K562 (cell line): ENCODE results near the gene HES4. TPM values are rescaled to one million over a fixed set of nuclear protein-coding genes. Genes with fewer than 3 reads are reported as not detected.

Experiments
- ATAC-seq: fragments of 200-7000 bp; cut with Tn5 transposase; 3 replicates; pipeline ENCODE4 v1.9.1; 2020; ENCODE audit warnings: moderate library complexity
- BruUV-seq: library from RNA; stranded (reverse); fragments of 400-500 nt; replicated peaks from 2 replicates; lab custom pipeline; 2021; lab: Mats Ljungman, UMichigan
- CTCF ChIA-PET: fragments of 300-600 bp; formaldehyde crosslinking; extraction: SDS; loops from one replicate; lab custom pipeline; 2021; ENCODE audit warnings: low intra/inter-chr PET ratio; lab: Yijun Ruan, JAX
- POLR2A ChIA-PET: fragments of 300-600, 350-650 bp; sonication (Branson Sonifier 250); formaldehyde crosslinking; extraction: SDS; loops from one replicate; lab custom pipeline; 2021; ENCODE audit warnings: antibody characterized with exemption, inconsistent platforms; lab: Yijun Ruan, JAX
- DNase-seq, 4 experiments: peaks; one replicate each; pipeline versions ENCODE4 v3.0.0 to v3.0.0-alpha.2; 2011 to 2018; ENCODE audit warnings: low spot score in 3 of 4, mixed read lengths in 3 of 4; ENCODE audit errors: extremely low read depth in 1 of 4
- FAIRE-seq: peaks from 2 replicates; lab custom pipeline; 2011; peaks lifted over from hg19 to GRCh38; lab: Jason Lieb, UNC
- H2AFZ ChIP-seq: 2 replicates; pipeline ENCODE4 v1.6.0; 2011; ENCODE audit warnings: low read depth, low read length, control low read depth, inconsistent platforms
- H3K27ac ChIP-seq: fragments of 200-600 bp; 3 replicates; pipeline ENCODE4 v1.8.0; 2011; ENCODE audit warnings: low read depth, mild to moderate bottlenecking, control low read depth, inconsistent platforms, low read length, moderate library complexity, mixed read lengths; ENCODE audit errors: extremely low read depth
- H3K27me3 ChIP-seq, 2 experiments: fragments of 300-600 bp in 1 of 2; 2 replicates in 1 of 2; 3 replicates in 1 of 2; pipeline versions ENCODE4 v1.6.0 to v1.8.0; 2011; ENCODE audit warnings: inconsistent platforms in 2 of 2, low read length in 2 of 2, mild to moderate bottlenecking in 1 of 2, mixed read lengths in 1 of 2, moderate library complexity in 1 of 2; ENCODE audit not compliant: control insufficient read depth in 2 of 2, insufficient read depth in 2 of 2
- H3K36me3 ChIP-seq: fragments of 300-600 bp; 3 replicates; pipeline ENCODE4 v1.8.0; 2011; ENCODE audit warnings: mild to moderate bottlenecking, low read length, inconsistent platforms; ENCODE audit not compliant: control insufficient read depth, insufficient read depth
- H3K4me1 ChIP-seq, 2 experiments: fragments of 200-600 bp in 1 of 2; replicated peaks in 1 of 2; 2 replicates in 1 of 2; 3 replicates in 1 of 2; pipeline versions ENCODE4 v1.5.1 to v1.8.0; 2011; ENCODE audit warnings: inconsistent platforms in 2 of 2, low read length in 2 of 2, mild to moderate bottlenecking in 1 of 2, mixed read lengths in 1 of 2, moderate library complexity in 1 of 2; ENCODE audit not compliant: control insufficient read depth in 2 of 2, insufficient read depth in 2 of 2
- H3K4me2 ChIP-seq: 2 replicates; pipeline ENCODE4 v1.6.1; 2011; ENCODE audit warnings: low read length, control low read depth, inconsistent platforms, mixed read lengths; ENCODE audit not compliant: insufficient read depth
- H3K4me3 ChIP-seq: fragments of 200-600 bp; sonication (generic), shearing (Covaris generic); 2 replicates; pipeline ENCODE4 v1.5.1; 2016; ENCODE audit warnings: control low read depth, inconsistent platforms
- H3K79me2 ChIP-seq: fragments of 200-600 bp; 3 replicates; pipeline ENCODE4 v1.8.0; 2011; ENCODE audit warnings: low read length, inconsistent platforms; ENCODE audit not compliant: control insufficient read depth, insufficient read depth
- H3K9ac ChIP-seq, 2 experiments: 2 replicates each; pipeline versions ENCODE4 v1.6.0 to v1.6.1; 2011; ENCODE audit warnings: low read depth in 2 of 2, low read length in 2 of 2, control low read depth in 1 of 2, inconsistent platforms in 1 of 2, mild to moderate bottlenecking in 1 of 2, mixed read lengths in 1 of 2; ENCODE audit not compliant: insufficient read depth in 1 of 2
- H3K9me1 ChIP-seq: one replicate; pipeline ENCODE4 v1.6.0; 2011; ENCODE audit warnings: inconsistent platforms, mild to moderate bottlenecking, low read length, moderate library complexity; ENCODE audit not compliant: control insufficient read depth, insufficient read depth
- H3K9me3 ChIP-seq: replicated peaks from 2 replicates; pipeline ENCODE4 v1.5.1; 2011; ENCODE audit warnings: low read depth, low read length, inconsistent platforms; ENCODE audit not compliant: control insufficient read depth, insufficient read depth
- H4K20me1 ChIP-seq: replicated peaks from 2 replicates; pipeline ENCODE4 v1.6.1; 2011; ENCODE audit warnings: low read length, inconsistent platforms, mixed read lengths; ENCODE audit not compliant: control insufficient read depth, insufficient read depth
- CREBBP ChIP-seq: IDR thresholded peaks from one replicate; pipeline ENCODE4 v1.6.1; 2012; ENCODE audit warnings: low read depth, mild to moderate bottlenecking, control low read depth, inconsistent platforms, low read length
- EP300 ChIP-seq: IDR thresholded peaks from 2 replicates; pipeline ENCODE4 v1.6.1; 2012; ENCODE audit warnings: low read length, improper control_type of control experiment
- ESRRA ChIP-seq: fragments of 450-650 bp; IDR thresholded peaks from 2 replicates; pipeline ENCODE4 v1.6.1; 2014; ENCODE audit warnings: low read depth, mild to moderate bottlenecking, moderate library complexity, borderline replicate concordance
- EZH2 ChIP-seq: IDR thresholded peaks from 2 replicates; pipeline ENCODE4 v1.6.1; 2012; ENCODE audit warnings: low read depth, mild to moderate bottlenecking, inconsistent platforms, low read length, borderline replicate concordance
- FOXP4 ChIP-seq: sonication (generic); formaldehyde crosslinking; IDR thresholded peaks from 2 replicates; pipeline ENCODE4 v1.8.0; 2022; ENCODE audit warnings: mild to moderate bottlenecking, missing genetic modification reagents, borderline replicate concordance
- GTF2F1 ChIP-seq: IDR thresholded peaks from 2 replicates; pipeline ENCODE4 v1.6.1; 2011; ENCODE audit warnings: low read depth, low read length, improper control_type of control experiment
- HDAC1 ChIP-seq, 2 experiments: fragments of 450-650 bp; IDR thresholded peaks; 2 replicates each; pipeline ENCODE4 v1.6.1; 2016 to 2017; ENCODE audit warnings: inconsistent platforms in 1 of 2, mild to moderate bottlenecking in 1 of 2, moderate library complexity in 1 of 2
- HNRNPH1 ChIP-seq: fragments of 200-400 bp; formaldehyde crosslinking; optimal IDR thresholded peaks from 2 replicates; pipeline ENCODE3; 2017; ENCODE audit warnings: low read depth, mild to moderate bottlenecking, low read length, moderate library complexity
- IRF1 ChIP-seq: sonication (generic); formaldehyde crosslinking; IDR thresholded peaks from 2 replicates; pipeline ENCODE4 v1.8.0; 2022; ENCODE audit warnings: missing genetic modification reagents, mild to moderate bottlenecking, borderline replicate concordance
- NR2C1 ChIP-seq, 2 experiments: fragments of 450-650 bp; IDR thresholded peaks; 2 replicates each; pipeline ENCODE4 v1.6.1; 2017; ENCODE audit warnings: mild to moderate bottlenecking in 2 of 2, antibody characterized with exemption in 1 of 2, inconsistent platforms in 1 of 2, missing compliant biosample characterization in 1 of 2, missing genetic modification characterization in 1 of 2
- NR2C2 ChIP-seq, 2 experiments: fragments of 200-800 bp in 1 of 2; sonication (Bioruptor generic) in 1 of 2; sonication (generic) in 1 of 2; formaldehyde crosslinking in 1 of 2; IDR thresholded peaks; 2 replicates each; pipeline versions ENCODE4 v1.6.1 to v1.8.0; 2016 to 2022; ENCODE audit warnings: mild to moderate bottlenecking in 1 of 2, missing compliant biosample characterization in 1 of 2, missing genetic modification characterization in 1 of 2, missing genetic modification reagents in 1 of 2
- POLR3A ChIP-seq: IDR thresholded peaks from 2 replicates; pipeline ENCODE4 v1.6.1; 2011; ENCODE audit warnings: borderline replicate concordance, mild to moderate bottlenecking, moderate library complexity; ENCODE audit not compliant: insufficient read length, insufficient read depth; ENCODE audit errors: extremely low read depth
- PURB ChIP-seq: sonication (generic); formaldehyde crosslinking; IDR thresholded peaks from 2 replicates; pipeline ENCODE4 v1.9.0; 2021; ENCODE audit warnings: low read depth, mild to moderate bottlenecking, missing genetic modification reagents
- RHOXF2B ChIP-seq: fragments of 250-450 bp; sonication (Bioruptor Pico); conservative IDR thresholded peaks from 2 replicates; pipeline ENCODE4 v1.5.1; 2021
- XRCC3 ChIP-seq: fragments of 450-650 bp; IDR thresholded peaks from 2 replicates; pipeline ENCODE4 v1.6.1; 2017; ENCODE audit warnings: mild to moderate bottlenecking, moderate library complexity
- ZNF507 ChIP-seq: conservative IDR thresholded peaks from 2 replicates; pipeline ENCODE4 v1.6.1; 2017; ENCODE audit warnings: missing genetic modification characterization, missing compliant biosample characterization
- ZNF512 ChIP-seq: IDR thresholded peaks from 2 replicates; pipeline ENCODE4 v1.6.1; 2016; ENCODE audit warnings: missing genetic modification characterization, missing compliant biosample characterization
- WGBS: fragments of 100-300 bp; shearing (Covaris generic); methylation state at CpG from one replicate; pipeline ENCODE4 v1.1.6; 2016; ENCODE audit warnings: low coverage, mixed read lengths; ENCODE audit not compliant: insufficient coverage; ENCODE audit errors: missing lambda C conversion rate; 5-methylcytosine and 5-hydroxymethylcytosine counted together
- in situ Hi-C: fragments of 300-500 bp; cut with MboI; formaldehyde crosslinking; loops from 4 replicates; pipeline ENCODE4 v1.15.0; 2018; ENCODE audit warnings: inconsistent platforms, mixed read lengths
- intact Hi-C: fragments of 100-400 bp; cut with micrococcal nuclease; formaldehyde crosslinking; loops from 2 replicates; pipeline ENCODE4 v1.14.2; 2022
- polyA plus RNA-seq, 8 experiments: library from polyadenylated mRNA; depleted of rRNA in 4 of 8; stranded (reverse) in 5 of 8; unstranded in 3 of 8; fragments of >200 nt; fragmentation: Nextera tagmentation in 2 of 8; fragmentation: Illumina TruSeq in 1 of 8; extraction: Ambion mirVana in 2 of 8; extraction: Trizol in 1 of 8; gene quantifications; 2 replicates each; pipeline versions ENCODE4 v1.2.1 to v1.2.3, GENCODE V29; 2011 to 2014; ENCODE audit warnings: inconsistent platforms in 1 of 8, missing spikeins in 1 of 8
- total RNA-seq, 7 experiments: library from RNA; depleted of rRNA in 6 of 7; stranded (reverse); fragments of >200 nt in 6 of 7; fragmentation: Illumina TruSeq in 2 of 7; extraction: Trizol in 2 of 7; gene quantifications; 2 replicates each; pipeline versions ENCODE4 v1.2.1 to v1.2.3, GENCODE V29; 2011 to 2021; ENCODE audit warnings: low replicate concordance in 1 of 7

Gene HES4
- total and polyA plus RNA-seq, 9 of the 15 experiments (the other 6 are each of a cell fraction or from before 2014, with no cell fraction given) = 0.21 to 43.7 (median 5.3) TPM; not detected in 2

- 25% methylated on average over 15 of the region's 17 CpGs for WGBS
- H3K4me1 ChIP-seq = peaks cover 0 to 79% of the 10 kb centered on the region in 2 experiments; a peak in 3 of 5 replicates
- H3K4me3 ChIP-seq = no peak overlapping the region
- no peak overlapping the region; a peak in 1 of 4 replicates for H3K9ac ChIP-seq
- ATAC-seq = no peak
- no peaks in the 10 kb centered on the region for H3K9me1 ChIP-seq
- ChIA-PET CTCF (interaction anchor here (1.5 kb wide), 1 partner anchor 105 kb away, joined by 5 read pairs; no protein-coding TSS in a partner anchor), POLR2A (interaction anchor here (1.0 to 2.2 kb wide), 2 partner anchors 8 to 10 kb away, joined by 3 to 10 read pairs; partner anchors contain the start of gene PLEKHN1)
- TF ChIP-seq PURB = no peak
- TF ChIP-seq ZNF507 = no peak
- TF ChIP-seq XRCC3 = no peak
- TF ChIP-seq EZH2 = no peak
- no peak for TF ChIP-seq HNRNPH1
- TF ChIP-seq NR2C2 (CRISPR knock-in tag; IDR thresholded peaks at IDR 0.05) = peak; percentile 82; the same call in 1 of the 2 replicates
- peak; percentile 90 for TF ChIP-seq NR2C2 (tag; IDR thresholded peaks at IDR 0.05)
- no peak for TF ChIP-seq POLR3A
- no peak for TF ChIP-seq GTF2F1
- peak; percentile 83 for TF ChIP-seq ESRRA
- no peak for TF ChIP-seq FOXP4
- peak; percentile 95 for TF ChIP-seq NR2C1 (IDR thresholded peaks at IDR 0.05)
- TF ChIP-seq NR2C1 (tag; IDR thresholded peaks at IDR 0.05) = peak; percentile 95
- no peak for TF ChIP-seq CREBBP
- peak; percentile 64; the same call in 1 of the 2 replicates for TF ChIP-seq ZNF512
- no peak for TF ChIP-seq IRF1 (CRISPR knock-in tag)
- no peak for TF ChIP-seq RHOXF2B (CRISPR knock-in tag)
- TF ChIP-seq HDAC1 (IDR thresholded peaks at IDR 0.05) = peak in 1 of 2 experiments; percentile 16; a peak in 1 of 4 replicates
- TF ChIP-seq EP300 = no peak
- H3K79me2 ChIP-seq = no peaks in the 10 kb centered on the region
- FAIRE-seq = no peak
- H3K9me3 ChIP-seq = no peaks in the 10 kb centered on the region
- no peak for DNase-seq
- H3K27me3 ChIP-seq = peaks cover 8 to 55% of the 10 kb centered on the region in 2 experiments; a peak in 4 of 5 replicates
- H3K27ac ChIP-seq = no peak overlapping the region
- no peak overlapping the region for H3K4me2 ChIP-seq
- in situ Hi-C loops (no loop called here), intact Hi-C loops (no loop called here)
- BruUV-seq = no TSS peak
- H3K36me3 ChIP-seq = no peaks in the 10 kb centered on the region
- H2AFZ ChIP-seq = no peak overlapping the region
- peaks cover 3% of the 10 kb centered on the region; the same call in 1 of the 2 replicates for H4K20me1 ChIP-seq
Measured at GRCh38 chr1:974687-975328, 25.1 kb downstream of the HES4 start.
